Renal cortical epithelial cell (primary cell): ENCODE data around the gene NOC2L. TPM values are rescaled to one million over a fixed set of nuclear protein-coding genes. Genes with fewer than 3 reads are reported as not detected.

Experiments
- DNase-seq: peaks from one replicate; pipeline ENCODE4 v3.0.0-alpha.2; 2011; ENCODE audit warnings: low read depth
- total RNA-seq: library from RNA; depleted of rRNA; stranded (reverse); fragments of >200 nt; gene quantifications from 2 replicates; pipeline ENCODE4 v1.2.3, GENCODE V29; 2014

NOC2L gene
- total RNA-seq, 1 donor from 2014 or later, result 59.7 TPM

- DNase-seq, result no peak
Measured at GRCh38 chr1:929712-930632, 29.1 kb downstream of the NOC2L start.

- no peak for DNase-seq
Measured at GRCh38 chr1:928825-929661, 30.0 kb downstream of the NOC2L start.

GRCh38 chr1:927748-928147 is 31.3 kb downstream of the NOC2L start:
- DNase-seq, result no peak

GRCh38 chr1:927234-927633 is 31.8 kb downstream of the NOC2L start:
- DNase-seq, result no peak

GRCh38 chr1:925561-926421 is 33.3 kb downstream of the NOC2L start:
- DNase-seq, result no peak

GRCh38 chr1:924656-925560 is 34.1 kb downstream of the NOC2L start:
- no peak for DNase-seq

- no peak for DNase-seq
Measured at GRCh38 chr1:923991-924655, 34.9 kb downstream of the NOC2L start.

- no peak for DNase-seq
Measured at GRCh38 chr1:923131-923990, 35.7 kb downstream of the NOC2L start, which contains the start of gene SAMD11. Gene SAMD11 (plus strand): TSS chr1:923923. CDS start chr1:924432, 509 bp downstream.

GRCh38 chr1:921011-921837 is 37.8 kb downstream of the NOC2L start:
- no peak for DNase-seq

GRCh38 chr1:920521-920920 is 38.5 kb downstream of the NOC2L start:
- DNase-seq, result no peak

- DNase-seq, result no peak
Measured at GRCh38 chr1:920010-920409, 39.0 kb downstream of the NOC2L start.

GRCh38 chr1:919271-919872 is 39.7 kb downstream of the NOC2L start:
- DNase-seq, result no peak

- DNase-seq, result no peak
Measured at GRCh38 chr1:918843-919242, 40.2 kb downstream of the NOC2L start.

GRCh38 chr1:918353-918752 is 40.7 kb downstream of the NOC2L start:
- no peak for DNase-seq

GRCh38 chr1:917466-918091 is 41.5 kb downstream of the NOC2L start:
- no peak for DNase-seq

GRCh38 chr1:917076-917459 is 42.0 kb downstream of the NOC2L start:
- no peak for DNase-seq
